HuH-7.5 (cell line): ENCODE data around the gene ME3.

ENCODE experiments used
- DNase-seq: peaks from one replicate; pipeline ENCODE4 v3.0.0; 2011; ENCODE audit warnings: low spot score

The ME3 gene

DNA sequence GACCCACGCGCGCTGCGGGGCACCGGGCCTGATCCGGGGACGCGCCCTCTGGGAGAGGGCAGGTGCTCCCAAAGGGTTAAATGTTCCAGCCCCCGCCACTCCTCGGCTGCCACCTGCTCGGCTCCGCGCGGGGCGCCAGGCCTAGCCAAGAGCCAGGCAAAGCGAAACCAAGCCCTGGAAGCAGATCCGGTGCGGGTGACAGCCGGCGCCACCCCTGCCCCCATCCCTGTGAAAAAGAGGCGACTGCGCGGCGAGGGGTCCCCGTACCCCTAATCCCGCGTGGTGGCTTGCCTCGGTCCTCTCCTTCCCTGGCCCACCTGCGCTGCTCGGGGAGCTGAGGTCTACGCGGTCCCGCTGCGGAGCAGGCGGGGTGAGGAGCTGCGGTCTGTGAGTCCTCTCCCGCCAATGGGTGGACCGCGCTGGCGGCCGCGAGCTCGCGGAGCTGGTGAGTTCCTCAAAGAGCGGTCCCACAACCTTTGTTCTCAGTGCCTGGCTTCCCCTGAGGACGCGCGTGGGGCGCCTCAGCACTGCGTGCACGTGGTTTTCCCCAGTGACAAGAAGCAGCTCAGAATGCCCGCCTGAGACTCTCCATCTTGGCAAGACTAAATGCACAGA lies at the start of gene ME3:
ME3 (minus strand) TSS at position 610 of the 615 bp plus-strand sequence.
- no peak for DNase-seq

- no peak for DNase-seq
Measured at GRCh38 chr11:86722006-86722405, 49.6 kb upstream of the ME3 start.

DNA sequence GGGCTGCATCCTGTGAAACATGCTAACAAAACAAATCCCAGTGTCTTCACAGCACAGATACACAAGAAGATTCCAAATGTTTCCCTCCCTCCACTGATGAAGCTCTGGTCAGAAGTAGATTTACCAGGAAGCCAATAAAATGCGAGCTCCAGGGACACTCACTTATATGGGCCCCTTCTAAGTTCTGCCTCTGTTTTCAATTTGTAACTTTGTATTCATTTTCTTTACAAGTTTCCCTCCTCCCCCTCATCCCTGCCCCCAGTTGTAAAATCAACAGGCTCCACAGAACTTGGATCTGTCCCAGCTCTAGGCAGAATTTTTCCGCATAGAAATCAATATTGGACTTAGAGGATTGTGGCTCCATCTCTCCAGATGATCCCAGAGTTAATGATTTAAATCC lies 48.1 kb upstream of the ME3 start:
- no peak for DNase-seq

DNA sequence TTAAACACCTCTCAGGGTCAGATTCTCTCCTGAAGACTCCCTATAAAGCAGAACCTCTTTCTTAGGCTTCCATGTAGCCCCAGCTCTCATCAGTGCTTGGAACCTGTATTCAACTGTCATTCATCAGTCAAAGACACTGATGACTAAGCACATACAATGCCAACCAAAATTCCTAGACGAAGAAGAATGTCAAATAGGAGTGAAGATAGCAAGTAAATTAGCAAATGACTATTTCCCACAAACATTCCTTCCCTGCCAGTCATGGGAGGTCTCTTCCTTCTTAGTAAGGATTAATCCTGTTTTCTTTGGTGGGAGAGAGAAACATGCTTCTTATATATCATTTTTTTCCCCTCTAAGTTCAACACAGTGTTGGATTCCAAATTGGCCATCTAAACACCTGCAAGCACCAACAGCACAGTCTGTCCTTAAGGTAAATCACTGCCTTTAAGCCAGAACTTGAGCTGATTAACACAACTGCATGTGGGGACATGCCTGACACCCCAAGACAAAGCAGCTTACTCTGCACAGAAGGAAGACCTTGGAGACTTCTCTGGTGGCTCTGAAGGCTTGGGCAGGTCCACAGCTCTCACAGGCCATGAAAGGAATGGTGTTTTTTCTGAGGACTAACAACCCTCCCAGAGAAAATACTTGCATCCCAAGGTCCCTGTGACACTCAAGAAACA lies 47.5 kb upstream of the ME3 start:
- no peak for DNase-seq

GRCh38 chr11:86718999-86719398 lies 46.6 kb upstream of the ME3 start:
- no peak for DNase-seq

- DNase-seq = no peak
Measured at GRCh38 chr11:86718521-86718920, 46.1 kb upstream of the ME3 start.

DNA sequence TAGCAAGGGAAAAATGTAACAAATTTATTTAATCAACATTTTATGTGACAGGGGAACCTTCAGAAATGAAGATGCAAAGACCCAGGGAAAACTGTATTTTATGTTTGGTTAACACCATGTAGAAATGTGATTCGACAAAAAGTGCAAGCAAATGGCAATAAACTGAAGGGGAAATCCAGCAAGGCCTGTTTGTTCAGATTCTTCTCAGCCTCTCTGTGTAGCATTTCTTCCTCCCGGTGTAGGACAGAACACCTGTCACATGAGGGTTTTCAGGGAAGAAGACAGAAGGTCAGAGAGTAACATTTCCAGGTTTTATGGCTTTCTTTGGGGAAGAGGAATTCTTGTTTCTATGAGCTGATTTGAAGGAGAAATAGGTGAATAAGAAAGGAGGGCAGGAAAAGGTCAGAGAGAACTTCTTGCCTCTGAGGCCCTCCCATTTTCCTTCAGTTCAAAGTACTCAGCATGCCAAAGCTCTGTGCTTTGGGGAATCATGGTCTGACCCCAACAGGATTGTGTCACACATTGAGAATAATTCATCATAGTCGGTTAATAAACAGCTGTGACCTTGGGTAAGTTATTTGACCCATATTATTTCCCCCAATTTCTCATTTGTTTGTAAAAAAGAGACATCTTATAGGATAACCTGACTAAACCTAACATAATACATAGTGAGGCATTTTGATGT lies 45.5 kb upstream of the ME3 start:
- DNase-seq = no peak

- DNase-seq = no peak
Measured at GRCh38 chr11:86715611-86716010, 43.2 kb upstream of the ME3 start.

DNA sequence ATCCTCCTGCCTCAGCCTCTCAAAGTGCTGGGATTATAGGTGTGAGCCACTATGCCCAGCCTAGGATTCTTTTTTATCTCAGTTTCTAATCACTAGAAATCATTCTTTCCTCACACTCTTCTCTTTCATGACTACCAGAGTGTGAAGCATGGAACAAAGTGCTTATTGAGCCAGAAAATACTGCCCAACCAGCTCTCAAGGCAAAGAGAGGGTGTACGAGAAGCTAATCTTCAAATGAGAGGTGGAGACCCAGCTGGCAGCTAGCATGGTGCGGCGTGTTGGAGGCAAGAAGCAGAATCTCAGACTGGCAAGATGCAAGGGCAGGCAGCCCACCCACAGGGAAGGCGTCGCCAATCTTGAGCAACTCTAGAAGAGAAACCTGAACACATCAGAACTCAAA lies 41.1 kb upstream of the ME3 start:
- DNase-seq = no peak

DNA sequence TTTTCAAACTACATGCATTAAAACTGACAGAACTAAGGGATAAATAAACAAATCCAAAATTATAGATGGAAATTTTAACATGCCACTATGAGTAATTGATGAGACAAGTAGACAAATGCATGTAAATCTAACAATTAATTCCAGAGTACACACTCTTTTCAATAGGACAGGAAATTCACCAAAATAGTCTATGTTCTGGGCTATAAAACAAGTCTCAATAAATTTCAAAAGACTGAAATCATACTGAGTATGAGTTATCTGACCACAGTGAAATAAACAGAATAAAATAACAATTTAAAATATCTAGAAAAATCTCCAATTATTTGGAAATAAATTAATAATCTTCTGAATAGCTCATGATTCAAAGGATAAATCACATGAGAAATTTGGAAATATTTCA lies 38.5 kb upstream of the ME3 start:
- DNase-seq = no peak

- DNase-seq = no peak
Measured at GRCh38 chr11:86708669-86709068, 36.3 kb upstream of the ME3 start.

DNA sequence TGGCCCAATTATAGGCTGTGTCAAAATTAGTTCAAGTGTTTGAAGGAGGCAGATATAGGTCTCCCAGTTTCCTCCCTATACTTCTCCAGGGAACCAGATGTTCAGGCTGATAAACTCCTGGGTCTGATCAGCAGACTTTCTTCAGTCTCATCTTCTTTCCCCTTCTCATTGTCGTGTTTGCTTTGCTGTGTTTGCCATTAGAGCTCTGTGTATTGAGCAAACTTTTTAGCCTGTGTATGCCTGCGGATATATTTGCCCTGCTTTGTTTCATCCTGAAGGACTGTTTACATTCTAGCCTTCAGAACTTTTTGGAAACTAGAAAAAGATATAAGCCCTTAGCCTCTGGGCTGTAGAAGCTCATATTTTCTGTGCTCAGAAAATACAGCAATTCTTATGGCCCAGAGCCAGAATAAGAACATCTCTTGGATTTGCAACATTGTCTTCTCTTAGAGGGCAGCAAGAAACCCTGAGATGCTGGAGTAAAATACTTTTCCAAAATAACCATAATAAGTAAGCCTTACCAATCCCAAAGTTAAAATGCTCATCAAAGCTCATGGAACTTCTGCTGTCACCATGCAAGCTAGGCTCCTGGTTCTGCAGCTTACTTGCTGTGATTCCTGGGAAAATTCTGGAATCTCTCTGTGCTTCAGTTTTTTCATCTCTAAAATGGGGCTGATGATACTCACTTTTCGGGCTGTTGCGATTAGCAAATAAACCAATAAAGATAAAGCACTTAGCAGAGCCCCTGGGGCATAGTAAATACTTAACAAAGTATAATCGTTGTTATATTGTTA lies 34.1 kb upstream of the ME3 start:
- no peak for DNase-seq

DNA sequence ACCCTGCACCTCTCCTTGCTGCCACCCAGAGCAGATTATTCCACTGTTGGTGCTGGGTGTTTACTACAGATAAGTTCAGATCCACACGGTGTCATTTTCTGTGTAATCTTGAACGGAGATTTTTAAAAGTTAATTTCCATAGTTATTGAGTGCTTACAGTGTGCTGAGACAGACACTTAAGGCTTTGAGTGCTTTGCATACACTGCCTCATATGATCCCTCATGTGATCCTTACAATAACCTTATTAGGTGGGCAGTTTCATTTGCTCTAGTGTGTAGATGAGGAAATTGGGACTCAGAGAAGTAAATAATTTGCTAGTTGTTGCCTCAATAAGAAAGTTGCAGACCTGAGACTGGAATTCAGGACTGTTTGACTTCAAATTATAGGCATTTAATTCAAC lies 32.3 kb upstream of the ME3 start:
- no peak for DNase-seq

DNA sequence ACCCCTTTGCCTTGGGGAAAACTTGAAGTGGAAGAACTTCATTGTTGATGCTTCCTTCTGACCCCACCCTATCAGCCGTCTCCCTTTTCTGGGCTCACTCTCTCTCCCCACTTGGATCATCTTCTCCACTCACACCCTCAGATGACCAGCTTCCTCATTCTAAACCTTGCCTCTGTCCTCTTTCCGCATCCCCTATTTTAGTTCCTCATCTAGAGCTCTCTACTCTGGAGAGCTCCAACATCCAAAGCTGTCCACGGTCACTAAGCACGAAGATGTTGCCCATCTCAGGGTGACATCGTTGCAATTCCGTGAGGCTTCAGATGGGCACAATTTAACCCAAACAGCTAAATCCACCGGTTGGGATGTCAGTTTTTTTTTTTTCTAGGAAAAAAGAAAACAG lies 31.6 kb upstream of the ME3 start:
- no peak for DNase-seq

DNA sequence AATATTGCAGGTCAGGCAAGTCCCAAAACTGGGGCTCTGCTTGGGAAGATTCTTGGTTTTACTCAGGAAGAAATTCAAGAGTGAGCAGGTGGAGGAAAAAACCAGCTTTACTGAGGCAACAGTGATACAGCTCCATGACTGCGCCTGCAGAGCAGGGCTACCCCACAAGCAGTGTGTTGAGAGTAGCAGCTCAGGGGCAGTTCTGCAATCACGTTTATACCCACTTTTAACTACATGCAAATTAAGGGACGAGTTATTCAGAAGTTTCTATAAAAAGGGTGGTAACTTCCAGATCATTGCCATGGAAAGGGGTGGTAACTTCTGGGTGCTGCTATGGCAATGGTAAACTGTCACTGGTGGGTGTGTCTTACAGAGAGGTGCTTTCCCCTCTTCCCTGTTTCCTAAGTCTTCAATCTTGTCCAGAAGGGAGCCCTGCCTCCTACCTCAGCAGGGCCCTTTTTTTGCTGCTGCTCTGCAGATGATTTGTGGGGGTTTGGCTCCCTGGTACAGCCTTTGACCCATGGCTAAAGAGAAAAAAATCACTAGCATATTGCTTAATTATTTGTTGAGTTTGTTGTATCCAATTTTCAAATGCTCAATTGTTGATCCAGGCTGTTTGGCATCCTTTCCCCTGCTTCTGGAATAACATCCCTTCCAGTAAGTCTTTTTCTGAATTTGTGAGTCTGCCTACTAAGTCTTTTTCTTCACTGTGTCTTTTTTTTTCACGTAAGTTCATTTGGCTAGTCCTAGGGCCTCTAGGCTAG lies 30.0 kb upstream of the ME3 start:
- DNase-seq = no peak

- DNase-seq = no peak
Measured at GRCh38 chr11:86699040-86699791, 26.8 kb upstream of the ME3 start.

DNA sequence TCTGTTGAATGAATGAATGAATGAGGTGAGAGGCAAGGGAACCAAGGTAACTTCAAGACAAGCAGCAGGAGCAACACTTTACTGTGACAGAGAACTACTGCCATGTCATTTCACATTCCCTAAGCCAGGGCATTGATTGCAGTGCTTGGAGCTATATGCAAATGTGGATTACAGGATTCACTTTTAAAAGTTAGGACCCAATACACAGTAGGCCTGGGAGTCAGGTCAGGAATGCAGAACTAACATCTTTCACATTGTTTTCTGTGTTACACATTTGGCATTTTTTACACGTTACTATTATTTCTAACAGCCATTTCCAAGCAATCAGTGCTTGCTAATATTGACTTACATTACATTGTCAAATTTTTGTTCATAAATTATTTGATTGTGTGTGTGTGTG lies 26.2 kb upstream of the ME3 start:
- no peak for DNase-seq

GRCh38 chr11:86696451-86696850 lies 24.0 kb upstream of the ME3 start:
- DNase-seq = no peak

DNA sequence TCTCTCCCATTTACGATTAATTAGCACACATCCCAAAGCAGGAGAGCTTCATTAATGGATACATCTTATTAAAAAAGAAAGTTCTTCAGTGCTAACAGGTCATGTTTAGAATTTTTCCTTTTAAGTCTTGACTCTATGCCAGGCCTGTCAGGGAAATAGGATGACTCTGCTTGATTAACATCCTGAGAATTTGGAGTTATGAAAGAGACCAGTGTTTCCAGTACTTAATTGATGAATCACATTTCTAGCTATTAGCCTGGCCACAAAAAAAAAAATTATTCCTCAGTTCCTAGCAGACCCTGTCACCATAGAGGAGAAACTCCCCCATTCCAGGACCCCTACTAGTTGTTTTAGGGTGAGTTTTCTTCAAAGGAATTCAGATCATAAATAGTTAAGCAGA lies 23.6 kb upstream of the ME3 start:
- DNase-seq = no peak

DNA sequence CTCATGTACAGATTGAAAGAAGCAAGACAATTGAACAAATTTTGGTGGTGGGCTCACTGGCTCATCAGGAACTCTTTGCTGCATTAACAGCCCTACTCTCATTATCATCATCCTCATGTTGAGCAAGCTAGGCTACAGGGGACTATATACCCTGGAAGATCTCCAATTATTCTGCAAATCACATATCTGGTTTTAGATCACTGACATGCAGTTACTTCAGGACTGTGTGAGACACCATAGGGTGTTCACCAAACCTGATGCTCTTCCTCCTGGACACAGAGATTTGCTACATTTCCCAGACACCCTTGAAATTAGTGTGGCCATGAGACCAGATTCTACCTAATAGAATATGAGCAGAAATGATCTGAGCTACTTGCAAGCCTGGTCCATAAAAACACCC lies 23.0 kb upstream of the ME3 start:
- no peak for DNase-seq

GRCh38 chr11:86693518-86693917 lies 21.1 kb upstream of the ME3 start:
- DNase-seq = no peak
